Transverse colon (tissue), 4 donors: Measurements from ENCODE around the gene SSH2. TPM values are rescaled to one million over a fixed set of nuclear protein-coding genes. Genes with fewer than 3 reads are reported as not detected.
"Not testable (repeated sequence)": the region's sequence is repeated elsewhere in the genome, so short reads cannot be mapped to it uniquely, and the experiment has no call there.

Source experiments
- DNase-seq: peaks from one replicate; pipeline ENCODE4 v3.0.0-alpha.2; 2019
- H3K27ac ChIP-seq, 4 donors: fragments of 200-600 bp; sonication (generic); 2 replicates each; pipeline ENCODE4 v1.5.1; 2016 to 2018; ENCODE audit warnings: inconsistent platforms in 4 of 4
- H3K27me3 ChIP-seq: fragments of 200-600 bp; sonication (generic); 2 replicates; pipeline ENCODE4 v1.5.1; 2017; ENCODE audit warnings: inconsistent platforms
- H3K36me3 ChIP-seq, 4 donors: fragments of 200-600 bp; sonication (generic); 2 replicates each; pipeline ENCODE4 v1.5.1; 2017 to 2019; ENCODE audit warnings: inconsistent platforms in 4 of 4
- H3K4me1 ChIP-seq, 4 donors: fragments of 200-600 bp; sonication (generic); 2 replicates each; pipeline ENCODE4 v1.5.1; 2017 to 2020; ENCODE audit warnings: inconsistent platforms in 4 of 4
- H3K4me3 ChIP-seq, 4 donors: fragments of 200-600 bp; sonication (generic); 1 replicate in 1 of 4; 2 replicates in 3 of 4; pipeline versions ENCODE4 v1.5.1 to v1.6.1; 2017 to 2019; ENCODE audit warnings: inconsistent platforms in 4 of 4
- H3K9me3 ChIP-seq, 2 donors: fragments of 200-600 bp; sonication (generic); 2 replicates each; pipeline ENCODE4 v1.5.1; 2017 to 2019; ENCODE audit warnings: inconsistent platforms in 2 of 2
- CTCF ChIP-seq, 5 experiments: fragments of 200-600 bp in 3 of 5; fragments of 450-650 bp in 2 of 5; sonication (generic) in 3 of 5; IDR thresholded peaks; 1 replicate in 2 of 5; 2 replicates in 3 of 5; pipeline ENCODE4 v1.5.1; 2016 to 2017; ENCODE audit warnings: antibody characterized with exemption in 5 of 5, inconsistent platforms in 3 of 5, mild to moderate bottlenecking in 2 of 5, moderate library complexity in 1 of 5
- EP300 ChIP-seq: sonication (generic); formaldehyde crosslinking; IDR thresholded peaks from one replicate; pipeline ENCODE4 v1.6.1; 2017; ENCODE audit warnings: antibody characterized with exemption, low read depth
- POLR2A ChIP-seq: fragments of 450-650 bp; IDR thresholded peaks from one replicate; pipeline ENCODE4 v1.6.1; 2016; ENCODE audit warnings: antibody characterized with exemption, mild to moderate bottlenecking, moderate library complexity
- POLR2AphosphoS5 ChIP-seq, 3 donors: sonication (generic); formaldehyde crosslinking; IDR thresholded peaks; one replicate each; pipeline ENCODE4 v1.6.1; 2016; ENCODE audit warnings: antibody characterized with exemption in 3 of 3
- WGBS, 2 donors: methylation state at CpG; one replicate each; pipeline ENCODE4 v1.1.5; 2018; ENCODE audit warnings: low coverage in 1 of 2; 5-methylcytosine and 5-hydroxymethylcytosine counted together
- in situ Hi-C, 4 donors: fragments of 200-750 bp; cut with MboI; loops; one replicate each; pipeline versions ENCODE4 v1.15.0 to v1.15.1; 2017; ENCODE audit warnings: low sequenced_read_pairs in 3 of 4, low pct_ligation_motif_present in 1 of 4, low pct_unique_long_range_greater_than_20kb in 1 of 4
- intact Hi-C: fragments of 100-400 bp; cut with DNase I; formaldehyde crosslinking; loops from one replicate; pipeline ENCODE4 v1.15.1; 2023; ENCODE audit warnings: low total_unique reads
- total RNA-seq, 4 donors: library from RNA; depleted of rRNA; stranded (reverse); fragments of >200 nt; gene quantifications; one replicate each; pipeline ENCODE4 v1.1.0, GENCODE V29; 2016

SSH2 gene
- total RNA-seq, 4 donors from 2014 or later = 15.3 to 99.9 (median 46.0) TPM

GRCh38 chr17:29948448-29949215 lies 18.6 kb upstream of the SSH2 start:
- Histone ChIP-seq H3K36me3 (no peaks in the 10 kb centered on the region), H3K27me3 (no peaks in the 10 kb centered on the region), H3K4me1 (no peaks in the 10 kb centered on the region), H3K27ac (no peak overlapping the region), H3K9me3 (no peaks in the 10 kb centered on the region), H3K4me3 (no peak overlapping the region)
- 59 to 78% methylated on average over 3 of the region's 3 CpGs for WGBS, 2 donors
- intact Hi-C loops = no loop called here
- in situ Hi-C loops = loop anchor here in 2 of 4 donors (25.0 kb wide), 2 partner anchors 311 to 336 kb away; partner anchors contain the start of gene CORO6 (in 1 of the 2)
- TF ChIP-seq POLR2A (no peak), POLR2AphosphoS5 (IDR thresholded peaks at IDR 0.05) (no peak), CTCF (IDR thresholded peaks at IDR 0.05) (no peak), EP300 (no peak)
- DNase-seq = no peak

DNA sequence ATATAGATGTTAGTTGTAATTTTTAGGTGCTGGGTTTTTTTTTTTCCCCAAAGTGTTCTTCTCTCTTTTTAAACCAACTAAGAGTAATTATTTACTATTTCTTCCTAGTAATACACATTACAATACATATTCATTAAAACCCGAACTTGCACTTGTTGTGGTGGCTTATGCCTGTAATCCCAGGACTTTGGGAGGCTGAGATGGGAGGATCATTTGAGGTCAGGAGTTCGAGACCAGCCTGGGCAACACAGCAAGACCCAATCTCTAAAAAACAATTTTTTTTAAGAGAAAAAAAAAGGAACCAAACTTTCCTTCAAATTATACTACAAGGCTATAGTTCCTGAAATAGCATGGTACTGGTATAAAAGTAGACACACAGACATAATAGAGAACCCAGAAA lies 15.3 kb upstream of the SSH2 start:
- WGBS, 2 donors = 75 to 90% methylated on average over 2 of the region's 2 CpGs

GRCh38 chr17:29941334-29941733 lies 11.3 kb upstream of the SSH2 start, which contains the start of gene EFCAB5:
TSS of gene EFCAB5 (plus strand) at chr17:29941634. CDS start at chr17:29941797, 163 bp downstream.
- no peak within 1 kb of the TSS for H3K27ac ChIP-seq
- DNase-seq = no peak
- no peaks in the 10 kb centered on the region for H3K27me3 ChIP-seq
- in situ Hi-C loops = loop anchor here in 2 of 4 donors (25.0 kb wide), 2 partner anchors 304 to 329 kb away; partner anchors contain the start of gene CORO6 (in 1 of the 2)
- no peaks in the 10 kb centered on the region for H3K4me1 ChIP-seq
- H3K4me3 ChIP-seq = no peak within 1 kb of the TSS
- WGBS, 2 donors = 72 to 78% methylated on average over 1 of the region's 1 CpG
- intact Hi-C loops = no loop called here
- TF ChIP-seq CTCF (IDR thresholded peaks at IDR 0.05) (no peak), POLR2AphosphoS5 (IDR thresholded peaks at IDR 0.05) (no peak), POLR2A (no peak), EP300 (no peak)
- H3K9me3 ChIP-seq = no peaks in the 10 kb centered on the region
- H3K36me3 ChIP-seq = no peaks in the 10 kb centered on the region

More for the DNA sequence above, 15.3 kb upstream of the SSH2 start:
- intact Hi-C loops = no loop called here
- DNase-seq = no peak
- no peaks in the 10 kb centered on the region for H3K9me3 ChIP-seq
- no peaks in the 10 kb centered on the region for H3K4me1 ChIP-seq
- no peaks in the 10 kb centered on the region for H3K36me3 ChIP-seq
- no peak overlapping the region for H3K27ac ChIP-seq
- TF ChIP-seq POLR2A (no peak), EP300 (no peak), POLR2AphosphoS5 (IDR thresholded peaks at IDR 0.05) (no peak), CTCF (IDR thresholded peaks at IDR 0.05) (no peak)
- in situ Hi-C loops = loop anchor here in 2 of 4 donors (25.0 kb wide), 2 partner anchors 308 to 333 kb away; partner anchors contain the start of gene CORO6 (in 1 of the 2)
- H3K4me3 ChIP-seq = no peak overlapping the region
- no peaks in the 10 kb centered on the region for H3K27me3 ChIP-seq

DNA sequence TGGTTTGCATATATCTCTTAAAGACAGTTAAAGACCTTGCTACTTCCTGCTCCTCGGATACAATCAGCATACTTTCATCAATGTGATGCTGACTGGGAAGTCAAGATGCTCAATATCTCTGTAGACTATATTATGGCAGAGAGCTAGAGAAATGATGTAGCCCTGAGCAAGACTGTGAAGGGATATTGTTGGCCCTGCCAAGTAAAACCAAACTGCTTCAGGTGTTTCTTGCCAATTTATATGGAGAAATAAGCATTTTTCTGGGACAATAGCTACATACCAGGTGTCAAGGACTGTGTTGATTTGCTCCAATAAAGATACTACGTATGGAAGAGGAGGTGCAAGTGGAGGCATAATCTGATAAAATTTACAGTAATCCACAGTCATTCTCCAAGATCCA lies 6.7 kb upstream of the SSH2 start:
- 72 to 78% methylated on average over 2 of the region's 2 CpGs for WGBS, 2 donors
- Histone ChIP-seq H3K27ac (no peak overlapping the region), H3K4me1 (peaks cover 0 to 2% (median under 1%) of the 10 kb centered on the region in 4 donors), H3K27me3 (no peaks in the 10 kb centered on the region), H3K4me3 (no peak overlapping the region), H3K36me3 (no peaks in the 10 kb centered on the region), H3K9me3 (no peaks in the 10 kb centered on the region)
- in situ Hi-C loops = loop anchor here (10.0 to 25.0 kb wide), 3 partner anchors 132 to 324 kb away; partner anchors contain the start of gene CORO6 (in 1 of the 4)
- no peak for TF ChIP-seq CTCF (IDR thresholded peaks at IDR 0.05)
- no peak for TF ChIP-seq POLR2A
- no peak for TF ChIP-seq EP300
- no peak for TF ChIP-seq POLR2AphosphoS5 (IDR thresholded peaks at IDR 0.05)
- no peak for DNase-seq
- intact Hi-C loops = no loop called here

- DNase-seq, H3K27me3 ChIP-seq, H3K27ac ChIP-seq, intact Hi-C loops, H3K36me3 ChIP-seq, H3K4me3 ChIP-seq, H3K9me3 ChIP-seq: not testable (repeated sequence)
- WGBS, 2 donors = 92 to 100% methylated on average over 3 of the region's 3 CpGs
- peaks cover 3 to 11% (median 7%) of the 10 kb centered on the region in 4 donors for H3K4me1 ChIP-seq
- in situ Hi-C loops = loop anchor here (10.0 to 25.0 kb wide), 3 partner anchors 131 to 324 kb away; partner anchors contain the start of gene CORO6 (in 1 of the 4)
Observed at GRCh38 chr17:29935909-29936308, 5.9 kb upstream of the SSH2 start.
